CD8-positive, alpha-beta memory T cell (primary cell): ENCODE measurements around the gene GABRA6. TPM values are rescaled to one million over a fixed set of nuclear protein-coding genes. Genes with fewer than 3 reads are reported as not detected.

Source experiments
- polyA plus RNA-seq: library from polyadenylated mRNA; unstranded; fragments of 300-500 nt; fragmentation: Illumina TruSeq; gene quantifications from one replicate; pipeline ENCODE4 v1.2.3, GENCODE V29; 2021
- total RNA-seq, 2 experiments: library from RNA; stranded (reverse); gene quantifications; one replicate each; pipeline ENCODE4 v1.2.3, GENCODE V29; 2021

The GABRA6 gene
- total and polyA plus RNA-seq, 3 experiments from 2014 or later: not detected

Other genes starting within 250 kb of the GABRA6 start
- not detected for gene GABRB2, start 139.0 kb upstream of the GABRA6 start, total RNA-seq
- not detected for gene GABRB2, start 139.0 kb upstream of the GABRA6 start, polyA plus RNA-seq
- not detected for gene GABRA1, start 162.4 kb downstream of the GABRA6 start, total RNA-seq
- gene GABRA1, start 162.4 kb downstream of the GABRA6 start, polyA plus RNA-seq: not detected